SJCRH30 (cell line): ENCODE data around the gene MICOS13. TPM values are rescaled to one million over a fixed set of nuclear protein-coding genes. Genes with fewer than 3 reads are reported as not detected.

Experiments used
- DNase-seq, 2 experiments: peaks; one replicate each; pipeline ENCODE4 v3.0.0-alpha.2; 2015 to 2020
- H3K27ac ChIP-seq: fragments of 250-450 bp; sonication (Bioruptor Pico); 2 replicates; pipeline ENCODE4 v1.5.1; 2020; ENCODE audit warnings: mild to moderate bottlenecking, moderate library complexity
- H3K27me3 ChIP-seq: fragments of 250-450 bp; sonication (Bioruptor Pico); 2 replicates; pipeline ENCODE4 v1.5.1; 2020; ENCODE audit warnings: mild to moderate bottlenecking, moderate library complexity
- H3K36me3 ChIP-seq: fragments of 250-450 bp; sonication (Bioruptor Pico); 2 replicates; pipeline ENCODE4 v1.5.1; 2020; ENCODE audit warnings: mild to moderate bottlenecking, moderate library complexity
- H3K4me1 ChIP-seq: fragments of 250-450 bp; sonication (Bioruptor Pico); 2 replicates; pipeline ENCODE4 v1.5.1; 2020; ENCODE audit warnings: mild to moderate bottlenecking, moderate library complexity
- H3K4me3 ChIP-seq: fragments of 250-450 bp; sonication (Bioruptor Pico); 2 replicates; pipeline ENCODE4 v1.5.1; 2020; ENCODE audit warnings: mild to moderate bottlenecking, moderate library complexity
- H3K9me3 ChIP-seq: fragments of 250-450 bp; sonication (Bioruptor Pico); replicated peaks from 2 replicates; pipeline ENCODE4 v1.5.1; 2020; ENCODE audit warnings: mild to moderate bottlenecking, moderate library complexity
- total RNA-seq: library from RNA; depleted of rRNA; stranded (reverse); fragments of >200 nt; shearing (Covaris generic); gene quantifications from 2 replicates; pipeline ENCODE4 v1.2.3, GENCODE V29; 2014; rRNA removed

MICOS13 gene
- total RNA-seq, 1 experiment from 2014 or later = 33.0 TPM

DNA sequence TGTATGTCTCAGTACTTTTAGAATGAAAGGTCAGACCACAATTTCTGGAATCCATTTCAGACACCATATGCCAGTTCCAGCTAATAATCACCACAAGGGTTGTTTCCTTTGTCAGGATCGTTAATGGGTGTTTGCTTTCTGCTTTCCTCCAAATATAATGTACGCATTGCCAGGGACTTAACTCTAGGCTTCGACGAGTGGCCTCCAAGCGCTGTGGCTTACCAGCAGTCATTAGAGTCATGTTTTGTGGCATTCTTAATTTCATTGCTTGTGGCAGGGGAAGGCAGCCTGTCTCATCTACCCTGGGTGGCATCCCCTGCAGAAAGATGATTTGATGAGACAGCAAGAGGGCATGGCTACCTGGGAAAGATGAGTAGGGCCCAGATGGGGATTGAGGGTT, 34.9 kb downstream of the MICOS13 start:
- Histone ChIP-seq H3K9me3 (no peaks in the 10 kb centered on the region), H3K36me3 (peaks cover 75% of the 10 kb centered on the region), H3K27me3 (no peaks in the 10 kb centered on the region), H3K4me3 (no peak overlapping the region), H3K27ac (no peak overlapping the region), H3K4me1 (no peaks in the 10 kb centered on the region)
- no peak for DNase-seq

- Histone ChIP-seq H3K4me3 (no peak overlapping the region), H3K27ac (no peak overlapping the region), H3K9me3 (no peaks in the 10 kb centered on the region), H3K4me1 (no peaks in the 10 kb centered on the region), H3K27me3 (no peaks in the 10 kb centered on the region), H3K36me3 (peaks cover 70% of the 10 kb centered on the region)
- DNase-seq = no peak
Measured at GRCh38 chr19:5644037-5644436, 36.3 kb downstream of the MICOS13 start.

DNA sequence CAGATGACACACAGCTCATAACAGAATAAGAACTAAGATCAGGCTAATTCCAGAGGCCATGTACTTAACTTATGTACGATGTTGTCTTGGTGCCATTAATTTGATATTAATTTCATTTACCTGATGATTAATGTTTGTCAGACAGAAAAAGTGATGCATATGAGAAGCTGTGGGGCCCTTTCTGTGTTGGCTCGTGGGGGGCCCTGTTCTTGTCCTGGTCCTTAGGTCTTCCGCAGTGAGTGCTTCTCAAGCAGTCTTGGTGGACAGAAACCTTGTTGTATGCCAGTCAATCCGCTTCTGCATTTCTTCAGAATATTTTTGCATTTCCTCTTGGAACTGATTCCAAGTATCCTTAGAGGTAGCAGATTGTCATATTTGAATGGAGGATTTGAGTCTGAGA, 37.3 kb downstream of the MICOS13 start:
- Histone ChIP-seq H3K4me1 (no peaks in the 10 kb centered on the region), H3K9me3 (no peaks in the 10 kb centered on the region), H3K4me3 (no peak overlapping the region), H3K27me3 (no peaks in the 10 kb centered on the region), H3K27ac (no peak overlapping the region), H3K36me3 (peaks cover 65% of the 10 kb centered on the region)
- DNase-seq = no peak

GRCh38 chr19:5642204-5642603, 38.1 kb downstream of the MICOS13 start:
- H3K4me1 ChIP-seq = no peaks in the 10 kb centered on the region
- H3K36me3 ChIP-seq = peaks cover 56% of the 10 kb centered on the region
- no peaks in the 10 kb centered on the region for H3K9me3 ChIP-seq
- no peak for DNase-seq
- H3K27me3 ChIP-seq = no peaks in the 10 kb centered on the region
- H3K27ac ChIP-seq = no peak overlapping the region
- no peak overlapping the region for H3K4me3 ChIP-seq

DNA sequence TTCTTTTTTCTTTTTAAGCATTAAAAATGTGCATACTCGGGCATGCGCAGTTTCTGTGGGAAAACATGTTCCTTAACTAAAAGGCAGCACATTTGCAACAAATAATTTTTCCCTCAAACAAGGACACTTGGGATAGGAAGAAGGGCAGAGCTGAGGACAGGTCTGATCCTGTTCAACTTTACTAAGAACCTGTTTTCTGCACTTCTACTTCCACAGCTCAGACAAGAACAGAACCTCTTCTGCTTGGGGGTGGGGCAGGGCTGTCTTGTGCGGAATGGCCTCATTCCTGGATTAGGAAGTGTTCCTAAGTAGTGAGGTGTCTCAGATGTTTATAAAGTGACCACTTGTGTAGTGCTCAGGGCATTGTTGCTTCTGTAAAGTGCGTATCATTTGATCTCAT, 39.1 kb downstream of the MICOS13 start:
- Histone ChIP-seq H3K36me3 (peaks cover 53% of the 10 kb centered on the region), H3K4me3 (no peak overlapping the region), H3K4me1 (no peaks in the 10 kb centered on the region), H3K9me3 (no peaks in the 10 kb centered on the region), H3K27ac (no peak overlapping the region), H3K27me3 (no peaks in the 10 kb centered on the region)
- DNase-seq = no peak

GRCh38 chr19:5637971-5638370, 42.3 kb downstream of the MICOS13 start:
- Histone ChIP-seq H3K27me3 (no peaks in the 10 kb centered on the region), H3K4me1 (no peaks in the 10 kb centered on the region), H3K9me3 (no peaks in the 10 kb centered on the region), H3K36me3 (peaks cover 43% of the 10 kb centered on the region), H3K27ac (no peak overlapping the region), H3K4me3 (no peak overlapping the region)
- no peak for DNase-seq

GRCh38 chr19:5635427-5635826, 44.9 kb downstream of the MICOS13 start:
- no peaks in the 10 kb centered on the region for H3K27me3 ChIP-seq
- peaks cover 47% of the 10 kb centered on the region for H3K36me3 ChIP-seq
- H3K4me1 ChIP-seq = no peaks in the 10 kb centered on the region
- H3K27ac ChIP-seq = no peak overlapping the region
- DNase-seq = no peak
- H3K9me3 ChIP-seq = no peaks in the 10 kb centered on the region
- no peak overlapping the region for H3K4me3 ChIP-seq

DNA sequence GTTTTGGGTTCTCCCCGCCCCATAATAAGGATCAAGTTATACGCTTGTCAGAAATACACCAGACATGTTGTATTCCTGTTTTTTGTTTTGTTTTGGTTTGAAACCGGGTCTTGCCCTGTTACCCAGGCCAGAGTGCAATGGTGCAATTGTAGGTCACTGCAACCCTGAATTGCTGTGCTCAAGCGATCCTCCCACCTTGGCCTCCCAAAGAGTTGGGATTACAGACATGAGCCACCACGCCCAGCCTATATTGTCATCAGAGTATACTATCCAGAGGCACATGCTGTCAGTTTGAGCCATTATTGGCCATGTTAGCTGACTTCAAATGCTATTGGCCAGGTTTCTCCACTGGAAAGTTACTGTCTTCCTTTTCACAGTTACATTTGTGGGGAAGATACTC, 47.7 kb downstream of the MICOS13 start:
- Histone ChIP-seq H3K36me3 (peaks cover 68% of the 10 kb centered on the region), H3K27ac (no peak overlapping the region)
- no peak for DNase-seq

GRCh38 chr19:5632241-5632612, 48.1 kb downstream of the MICOS13 start:
- no peak overlapping the region for H3K4me3 ChIP-seq
- H3K9me3 ChIP-seq = no peaks in the 10 kb centered on the region
- no peaks in the 10 kb centered on the region for H3K27me3 ChIP-seq
- DNase-seq = no peak
- peaks cover 72% of the 10 kb centered on the region for H3K36me3 ChIP-seq
- H3K27ac ChIP-seq = no peak overlapping the region
- H3K4me1 ChIP-seq = no peaks in the 10 kb centered on the region

More for the DNA sequence above, 47.7 kb downstream of the MICOS13 start:
- Histone ChIP-seq H3K9me3 (no peaks in the 10 kb centered on the region), H3K4me1 (no peaks in the 10 kb centered on the region), H3K4me3 (no peak overlapping the region), H3K27me3 (no peaks in the 10 kb centered on the region)

DNA sequence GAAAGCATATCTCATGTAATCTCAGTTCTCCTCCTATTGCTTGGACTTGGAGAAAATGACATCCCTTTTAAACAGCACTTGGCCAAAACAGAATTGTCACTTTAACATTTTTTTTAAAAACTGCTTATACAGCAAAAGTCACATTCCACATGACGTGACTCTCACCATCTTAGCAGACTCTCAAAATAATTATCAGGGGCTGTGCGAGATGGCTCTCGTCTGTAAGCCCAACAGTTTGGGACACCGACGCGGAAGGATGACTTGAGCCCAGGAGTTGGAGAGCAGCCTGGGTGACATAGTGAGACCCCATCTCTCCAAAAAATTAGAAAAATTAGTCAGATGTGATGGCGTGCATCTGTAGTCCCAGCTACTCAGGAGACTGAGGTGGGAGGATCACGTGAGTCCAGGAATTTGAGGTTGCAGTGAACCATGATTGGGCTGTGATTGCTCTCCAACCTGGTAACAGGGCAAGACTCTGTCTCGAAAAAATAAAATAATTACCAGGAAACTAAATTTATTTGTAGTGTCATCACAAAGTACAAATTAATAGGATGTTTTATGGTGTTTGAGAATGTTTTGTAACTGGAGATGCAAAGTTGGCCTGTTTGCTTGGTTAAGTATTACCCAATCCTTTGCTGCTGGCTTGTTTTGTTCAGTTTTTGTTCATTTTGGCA, 48.6 kb downstream of the MICOS13 start:
- H3K9me3 ChIP-seq = no peaks in the 10 kb centered on the region
- no peak for DNase-seq
- no peak overlapping the region for H3K27ac ChIP-seq
- no peaks in the 10 kb centered on the region for H3K27me3 ChIP-seq
- H3K4me1 ChIP-seq = no peaks in the 10 kb centered on the region
- H3K36me3 ChIP-seq = peaks cover 75% of the 10 kb centered on the region
- no peak overlapping the region for H3K4me3 ChIP-seq

- DNase-seq = no peak
- Histone ChIP-seq H3K27me3 (no peaks in the 10 kb centered on the region), H3K9me3 (no peaks in the 10 kb centered on the region), H3K4me1 (peaks cover 7% of the 10 kb centered on the region), H3K27ac (no peak overlapping the region), H3K4me3 (no peak overlapping the region), H3K36me3 (peaks cover 78% of the 10 kb centered on the region)
Measured at GRCh38 chr19:5628919-5629481, 51.3 kb downstream of the MICOS13 start.

- peaks cover 7% of the 10 kb centered on the region for H3K4me1 ChIP-seq
- DNase-seq = no peak
- no peaks in the 10 kb centered on the region for H3K27me3 ChIP-seq
- H3K9me3 ChIP-seq = no peaks in the 10 kb centered on the region
- H3K4me3 ChIP-seq = no peak overlapping the region
- H3K36me3 ChIP-seq = peaks cover 79% of the 10 kb centered on the region
- no peak overlapping the region for H3K27ac ChIP-seq
Measured at GRCh38 chr19:5628461-5628860, 51.9 kb downstream of the MICOS13 start.

Other genes starting within 250 kb of the MICOS13 start
- not detected in 2 replicates for gene ZNRF4, start 225.1 kb downstream of the MICOS13 start, total RNA-seq
- not detected in 2 replicates for gene TINCR, start 112.6 kb downstream of the MICOS13 start, total RNA-seq
- 32.6 and 41.8 TPM in 2 replicates for gene SAFB2, start 57.7 kb downstream of the MICOS13 start, total RNA-seq
- 78.9 and 106 TPM in 2 replicates for gene SAFB, start 57.4 kb downstream of the MICOS13 start, total RNA-seq
- 0.89 and 1.3 TPM in 2 replicates for gene HSD11B1L, start 511 bp upstream of the MICOS13 start, total RNA-seq
- gene RPL36, start 9.8 kb upstream of the MICOS13 start, total RNA-seq = 510 and 695 TPM in 2 replicates
- 53.5 and 54.0 TPM in 2 replicates for gene LONP1, start 39.6 kb upstream of the MICOS13 start, total RNA-seq
- gene CATSPERD, start 40.1 kb upstream of the MICOS13 start, total RNA-seq = not detected in 2 replicates
- 1.7 and 2.1 TPM in 2 replicates for gene PRR22, start 104.2 kb upstream of the MICOS13 start, total RNA-seq
- gene DUS3L, start 110.6 kb upstream of the MICOS13 start, total RNA-seq = 28.2 and 29.1 TPM in 2 replicates
- gene NRTN, start 124.6 kb upstream of the MICOS13 start, total RNA-seq = 21.5 and 23.6 TPM in 2 replicates
- 2.0 TPM in 2 replicates for gene FUT6, start 159.2 kb upstream of the MICOS13 start, total RNA-seq
- 21.9 and 23.9 TPM in 2 replicates for gene FUT3, start 170.9 kb upstream of the MICOS13 start, total RNA-seq
- gene FUT5, start 190.0 kb upstream of the MICOS13 start, total RNA-seq = 0.61 and 0.94 TPM in 2 replicates
- gene NDUFA11, start 223.3 kb upstream of the MICOS13 start, total RNA-seq = 245 and 307 TPM in 2 replicates
- 0.94 and 1.3 TPM in 2 replicates for gene VMAC, start 224.4 kb upstream of the MICOS13 start, total RNA-seq
- gene CAPS, start 233.7 kb upstream of the MICOS13 start, total RNA-seq = 0.73 and 1.9 TPM in 2 replicates